ENCODE measurements around the gene TACO1.

GRCh38 chr17:63558441-63558840 is 42.3 kb upstream of the TACO1 start:
- TF ChIP-seq ESRRA (IDR thresholded peaks at IDR 0.05; ENCODE audit: borderline replicate concordance, low read length) (no peak), POLR2A (IDR thresholded peaks at IDR 0.05; ENCODE audit: low read length) (no peak), CEBPB (IDR thresholded peaks at IDR 0.05) (no peak), EP300 (IDR thresholded peaks at IDR 0.05) (no peak), CTCF (IDR thresholded peaks at IDR 0.05) (no peak), MAZ (IDR thresholded peaks at IDR 0.05; ENCODE audit: borderline replicate concordance, low read depth, low read length) (no peak)

All from A549 (cell line).